ENCODE data around the gene PSMB5.
A peak's percentile ranks its signal among the peaks of the same experiment; 100 is the strongest.

Gene PSMB5

GRCh38 chr14:23006544-23007419, 27.9 kb downstream of the PSMB5 start (continued):
- TF ChIP-seq ZFP37 (tag by site-specific recombination; IDR thresholded peaks at IDR 0.05), result no peak
- no peak for TF ChIP-seq ZNF169 (tag by site-specific recombination; IDR thresholded peaks at IDR 0.05)
- 0 out of 2 replicates have a peak, but pooled peaks have one; percentile 11 for TF ChIP-seq ZNF513 (tag by site-specific recombination; IDR thresholded peaks at IDR 0.05)
- TF ChIP-seq ZNF843 (tag by site-specific recombination; IDR thresholded peaks at IDR 0.05), result peak; percentile 45; the same call in 1 of the 2 replicates
- TF ChIP-seq ZNF544 (tag by site-specific recombination; IDR thresholded peaks at IDR 0.05), result no peak
- no peak for TF ChIP-seq KLF9 (tag by site-specific recombination; IDR thresholded peaks at IDR 0.05; ENCODE audit: low read depth)
- no peak for TF ChIP-seq PRDM1 (tag by site-specific recombination; IDR thresholded peaks at IDR 0.05)
- TF ChIP-seq KLF8 (tag by site-specific recombination; IDR thresholded peaks at IDR 0.05), result peak; percentile 80
- no peak for TF ChIP-seq KLF10 (tag by site-specific recombination; IDR thresholded peaks at IDR 0.05)
- no peak for TF ChIP-seq ZNF585B (tag by site-specific recombination; IDR thresholded peaks at IDR 0.05)
- TF ChIP-seq ZNF48 (tag by site-specific recombination; IDR thresholded peaks at IDR 0.05), result no peak
- 0 out of 2 replicates have a peak, but pooled peaks have one; percentile 16 for TF ChIP-seq ZNF366 (tag by site-specific recombination; conservative IDR thresholded peaks at IDR 0.05)
- no peak for TF ChIP-seq ZNF266 (tag by site-specific recombination; IDR thresholded peaks at IDR 0.05; ENCODE audit: low read depth)
- TF ChIP-seq, protein P1, sequence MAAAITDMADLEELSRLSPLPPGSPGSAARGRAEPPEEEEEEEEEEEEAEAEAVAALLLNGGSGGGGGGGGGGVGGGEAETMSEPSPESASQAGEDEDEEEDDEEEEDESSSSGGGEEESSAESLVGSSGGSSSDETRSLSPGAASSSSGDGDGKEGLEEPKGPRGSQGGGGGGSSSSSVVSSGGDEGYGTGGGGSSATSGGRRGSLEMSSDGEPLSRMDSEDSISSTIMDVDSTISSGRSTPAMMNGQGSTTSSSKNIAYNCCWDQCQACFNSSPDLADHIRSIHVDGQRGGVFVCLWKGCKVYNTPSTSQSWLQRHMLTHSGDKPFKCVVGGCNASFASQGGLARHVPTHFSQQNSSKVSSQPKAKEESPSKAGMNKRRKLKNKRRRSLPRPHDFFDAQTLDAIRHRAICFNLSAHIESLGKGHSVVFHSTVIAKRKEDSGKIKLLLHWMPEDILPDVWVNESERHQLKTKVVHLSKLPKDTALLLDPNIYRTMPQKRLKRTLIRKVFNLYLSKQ (tag by site-specific recombination; IDR thresholded peaks at IDR 0.05; ENCODE audit: borderline replicate concordance), result no peak
- TF ChIP-seq ZNF311 (tag by site-specific recombination; IDR thresholded peaks at IDR 0.05; ENCODE audit: borderline replicate concordance), result no peak
- no peak for TF ChIP-seq ZNF362 (tag by site-specific recombination; IDR thresholded peaks at IDR 0.05)
- TF ChIP-seq ZNF621 (tag by site-specific recombination; IDR thresholded peaks at IDR 0.05), result no peak
- TF ChIP-seq, protein P2, sequence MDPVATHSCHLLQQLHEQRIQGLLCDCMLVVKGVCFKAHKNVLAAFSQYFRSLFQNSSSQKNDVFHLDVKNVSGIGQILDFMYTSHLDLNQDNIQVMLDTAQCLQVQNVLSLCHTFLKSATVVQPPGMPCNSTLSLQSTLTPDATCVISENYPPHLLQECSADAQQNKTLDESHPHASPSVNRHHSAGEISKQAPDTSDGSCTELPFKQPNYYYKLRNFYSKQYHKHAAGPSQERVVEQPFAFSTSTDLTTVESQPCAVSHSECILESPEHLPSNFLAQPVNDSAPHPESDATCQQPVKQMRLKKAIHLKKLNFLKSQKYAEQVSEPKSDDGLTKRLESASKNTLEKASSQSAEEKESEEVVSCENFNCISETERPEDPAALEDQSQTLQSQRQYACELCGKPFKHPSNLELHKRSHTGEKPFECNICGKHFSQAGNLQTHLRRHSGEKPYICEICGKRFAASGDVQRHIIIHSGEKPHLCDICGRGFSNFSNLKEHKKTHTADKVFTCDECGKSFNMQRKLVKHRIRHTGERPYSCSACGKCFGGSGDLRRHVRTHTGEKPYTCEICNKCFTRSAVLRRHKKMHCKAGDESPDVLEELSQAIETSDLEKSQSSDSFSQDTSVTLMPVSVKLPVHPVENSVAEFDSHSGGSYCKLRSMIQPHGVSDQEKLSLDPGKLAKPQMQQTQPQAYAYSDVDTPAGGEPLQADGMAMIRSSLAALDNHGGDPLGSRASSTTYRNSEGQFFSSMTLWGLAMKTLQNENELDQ (tag by site-specific recombination; IDR thresholded peaks at IDR 0.05; ENCODE audit: low read depth), result no peak
- no peak for TF ChIP-seq OVOL3 (tag by site-specific recombination; IDR thresholded peaks at IDR 0.05)
- no peak for TF ChIP-seq IKZF3 (tag by site-specific recombination; IDR thresholded peaks at IDR 0.05)
- peak; percentile 84 for TF ChIP-seq PATZ1 (tag by site-specific recombination; IDR thresholded peaks at IDR 0.05)
- no peak for TF ChIP-seq ZNF529 (tag by site-specific recombination; IDR thresholded peaks at IDR 0.05; ENCODE audit: insufficient replicate concordance)
- 0 out of 2 replicates have a peak, but pooled peaks have one; percentile 11 for TF ChIP-seq ZBTB1 (tag by site-specific recombination; IDR thresholded peaks at IDR 0.05)
- TF ChIP-seq KLF16 (tag by site-specific recombination; IDR thresholded peaks at IDR 0.05), result peak; percentile 92
- TF ChIP-seq GLI2 (tag by site-specific recombination; IDR thresholded peaks at IDR 0.05; ENCODE audit: borderline replicate concordance, low read depth), result no peak
- peak; percentile 91; the same call in 1 of the 2 replicates for TF ChIP-seq ZNF561 (tag by site-specific recombination; IDR thresholded peaks at IDR 0.05; ENCODE audit: borderline replicate concordance)
- TF ChIP-seq ZNF24 (tag by site-specific recombination; IDR thresholded peaks at IDR 0.05), result peak; percentile 84
- no peak for TF ChIP-seq ZNF548 (tag by site-specific recombination; IDR thresholded peaks at IDR 0.05)
- TF ChIP-seq, protein P3, sequence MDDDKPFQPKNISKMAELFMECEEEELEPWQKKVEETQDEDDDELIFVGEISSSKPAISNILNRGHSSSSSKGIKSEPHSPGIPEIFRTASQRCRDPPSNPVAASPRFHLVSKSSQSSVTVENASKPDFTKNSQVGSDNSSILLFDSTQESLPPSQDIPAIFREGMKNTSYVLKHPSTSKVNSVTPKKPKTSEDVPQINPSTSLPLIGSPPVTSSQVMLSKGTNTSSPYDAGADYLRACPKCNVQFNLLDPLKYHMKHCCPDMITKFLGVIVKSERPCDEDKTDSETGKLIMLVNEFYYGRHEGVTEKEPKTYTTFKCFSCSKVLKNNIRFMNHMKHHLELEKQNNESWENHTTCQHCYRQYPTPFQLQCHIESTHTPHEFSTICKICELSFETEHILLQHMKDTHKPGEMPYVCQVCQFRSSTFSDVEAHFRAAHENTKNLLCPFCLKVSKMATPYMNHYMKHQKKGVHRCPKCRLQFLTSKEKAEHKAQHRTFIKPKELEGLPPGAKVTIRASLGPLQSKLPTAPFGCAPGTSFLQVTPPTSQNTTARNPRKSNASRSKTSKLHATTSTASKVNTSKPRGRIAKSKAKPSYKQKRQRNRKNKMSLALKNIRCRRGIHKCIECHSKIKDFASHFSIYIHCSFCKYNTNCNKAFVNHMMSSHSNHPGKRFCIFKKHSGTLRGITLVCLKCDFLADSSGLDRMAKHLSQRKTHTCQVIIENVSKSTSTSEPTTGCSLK (tag by site-specific recombination; IDR thresholded peaks at IDR 0.05), result no peak

Measured in HEK293 (cell line).